ENCODE results near the gene RNF222.

RNF222 gene

GRCh38 chr17:8345951-8346665 lies 51.5 kb downstream of the RNF222 start:
- FAIRE-seq (no peak), DNase-seq (ENCODE audit: low spot score) (no peak)

DNA sequence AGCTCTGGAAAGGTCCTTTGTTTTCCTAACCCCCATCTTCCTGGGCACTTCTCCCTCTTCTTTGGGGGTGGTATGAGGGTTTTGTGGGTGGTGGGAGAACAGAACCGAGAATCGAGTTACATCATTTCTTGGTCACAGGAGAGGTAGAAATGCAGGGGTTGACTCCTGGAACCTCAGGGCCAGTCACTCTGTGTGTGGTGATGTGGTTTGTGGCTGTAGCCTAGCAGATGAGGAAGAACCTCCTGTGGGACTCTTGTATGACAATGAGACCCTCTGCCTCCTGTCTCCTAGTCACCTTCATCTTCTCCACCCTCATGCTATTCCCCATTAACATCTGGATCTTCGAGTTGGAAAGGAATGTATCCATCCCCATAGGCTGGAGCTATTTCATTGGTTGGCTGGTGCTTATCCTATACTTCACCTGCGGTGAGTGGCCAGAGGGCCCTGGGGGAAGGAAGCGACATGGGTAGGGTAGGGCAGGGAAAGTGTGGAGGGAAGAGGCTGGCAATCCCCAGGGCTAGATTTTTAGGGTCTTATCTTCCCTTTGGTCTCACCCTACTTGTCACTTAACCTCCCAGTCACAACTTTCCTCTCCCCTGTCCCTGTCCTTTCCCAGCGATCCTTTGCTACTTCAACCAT lies 52.5 kb downstream of the RNF222 start:
- FAIRE-seq (no peak), DNase-seq (ENCODE audit: low spot score) (no peak)

GRCh38 chr17:8341456-8341855 lies 56.2 kb downstream of the RNF222 start:
- no peak for FAIRE-seq

More at GRCh38 chr17:8341456-8341855, 56.2 kb downstream of the RNF222 start:
- no peak for DNase-seq (ENCODE audit: low spot score)

Data from RCC 7860 (cell line).